ENCODE measurements around the gene DNM1L. TPM values are rescaled to one million over a fixed set of nuclear protein-coding genes. Genes with fewer than 3 reads are reported as not detected.

The DNM1L gene
- total and polyA plus RNA-seq, 9 of the 15 experiments (the other 6 are each of a cell fraction or from before 2014, with no cell fraction given): 24.1 to 82.8 (median 61.5) TPM

DNA sequence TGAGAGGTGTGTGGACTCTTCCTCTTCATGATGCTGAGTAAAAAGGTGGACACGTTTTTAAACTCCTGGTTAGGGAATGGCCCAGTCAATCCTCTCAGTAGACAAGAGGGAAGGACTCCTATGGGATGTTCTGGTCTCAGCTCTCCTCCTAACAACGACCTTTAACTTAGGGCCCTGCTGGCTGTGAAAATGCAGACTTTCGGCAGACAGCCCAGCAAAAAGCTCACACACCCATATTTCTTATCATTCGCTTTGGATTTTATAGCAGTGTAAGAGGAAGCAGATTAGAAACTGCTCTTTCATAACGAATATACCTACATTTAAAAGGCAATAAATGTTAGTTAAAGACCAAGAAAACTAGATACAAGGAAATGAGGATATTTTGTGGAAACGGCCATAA lies 94.6 kb downstream of the DNM1L start:
- no peak overlapping the region for H3K9ac ChIP-seq (ENCODE audit: insufficient read depth in 1 of 2, low read depth in 2 of 2, low read length in 2 of 2)
- no peak overlapping the region for H3K27ac ChIP-seq (ENCODE audit: extremely low read depth, low read depth, low read length)
- DNase-seq (ENCODE audit: extremely low read depth in 1 of 4, low spot score in 3 of 4) (no peak), ATAC-seq (no peak), FAIRE-seq (no peak)
- intact Hi-C loops (cut with micrococcal nuclease): no loop called here
- ChIA-PET POLR2A (interaction anchor here (0.6 to 1.2 kb wide), 2 partner anchors 10 to 149 kb away, joined by 3 read pairs; no protein-coding TSS in a partner anchor), CTCF (ENCODE audit: low intra/inter-chr PET ratio) (no interaction called here)
- 2% methylated on average over 6 of the region's 6 CpGs for WGBS (ENCODE audit: insufficient coverage, low coverage, missing lambda C conversion rate)
- H3K4me1 ChIP-seq (replicated peaks in 1 of 2; ENCODE audit: control insufficient read depth in 2 of 2, insufficient read depth in 2 of 2, low read length in 2 of 2): no peaks in the 10 kb centered on the region
- H3K27me3 ChIP-seq (ENCODE audit: control insufficient read depth in 2 of 2, insufficient read depth in 2 of 2, low read length in 2 of 2): peaks cover 2 to 7% of the 10 kb centered on the region in 2 experiments; a peak in 2 of 5 replicates
- H3K4me3 ChIP-seq: no peak overlapping the region
- BruUV-seq (replicated peaks): no TSS peak
- no peaks in the 10 kb centered on the region for H3K36me3 ChIP-seq (ENCODE audit: control insufficient read depth, insufficient read depth, low read length)
- no peak overlapping the region for H3K4me2 ChIP-seq (ENCODE audit: insufficient read depth, low read length)
- H2AFZ ChIP-seq (ENCODE audit: low read depth, low read length): no peak overlapping the region
- in situ Hi-C loops (cut with MboI): no loop called here
- no peaks in the 10 kb centered on the region for H3K79me2 ChIP-seq (ENCODE audit: control insufficient read depth, insufficient read depth, low read length)
- no peaks in the 10 kb centered on the region for H3K9me1 ChIP-seq (ENCODE audit: control insufficient read depth, insufficient read depth, low read length)
- H3K9me3 ChIP-seq (replicated peaks; ENCODE audit: control insufficient read depth, insufficient read depth, low read depth, low read length): no peaks in the 10 kb centered on the region
- H4K20me1 ChIP-seq (replicated peaks; ENCODE audit: control insufficient read depth, insufficient read depth, low read length): no peaks in the 10 kb centered on the region
- TF ChIP-seq CCAR2 (IDR thresholded peaks at IDR 0.05; ENCODE audit: low read depth, low read length) (no peak), FOXM1 (IDR thresholded peaks at IDR 0.05; ENCODE audit: low read depth) (no peak), FOXM1 (CRISPR knock-in tag; IDR thresholded peaks at IDR 0.05; ENCODE audit: low read depth) (no peak), TGIF2 (CRISPR knock-in tag; IDR thresholded peaks at IDR 0.05) (no peak), CTBP1 (IDR thresholded peaks at IDR 0.05; ENCODE audit: borderline replicate concordance) (no peak), IFI16 (CRISPR knock-in tag; IDR thresholded peaks at IDR 0.05) (no peak), TCF7 (IDR thresholded peaks at IDR 0.05; ENCODE audit: borderline replicate concordance) (no peak), XRCC3 (IDR thresholded peaks at IDR 0.05) (no peak), BCL6 (CRISPR knock-in tag; IDR thresholded peaks at IDR 0.05) (no peak), TAF15 (IDR thresholded peaks at IDR 0.05; ENCODE audit: low read depth, low read length) (no peak), MCM5 (IDR thresholded peaks at IDR 0.05; ENCODE audit: low read depth) (no peak), TEAD1 (CRISPR knock-in tag; IDR thresholded peaks at IDR 0.05) (no peak), GTF2A2 (tag; IDR thresholded peaks at IDR 0.05) (no peak), TARDBP (IDR thresholded peaks at IDR 0.05) (no peak), ETS2 (tag; IDR thresholded peaks at IDR 0.05; ENCODE audit: borderline replicate concordance, poor library complexity, severe bottlenecking) (no peak), ZNF408 (CRISPR knock-in tag; IDR thresholded peaks at IDR 0.05; ENCODE audit: low read depth) (no peak), ZNF668 (CRISPR knock-in tag; IDR thresholded peaks at IDR 0.05) (no peak)
- TF ChIP-seq, protein P1, sequence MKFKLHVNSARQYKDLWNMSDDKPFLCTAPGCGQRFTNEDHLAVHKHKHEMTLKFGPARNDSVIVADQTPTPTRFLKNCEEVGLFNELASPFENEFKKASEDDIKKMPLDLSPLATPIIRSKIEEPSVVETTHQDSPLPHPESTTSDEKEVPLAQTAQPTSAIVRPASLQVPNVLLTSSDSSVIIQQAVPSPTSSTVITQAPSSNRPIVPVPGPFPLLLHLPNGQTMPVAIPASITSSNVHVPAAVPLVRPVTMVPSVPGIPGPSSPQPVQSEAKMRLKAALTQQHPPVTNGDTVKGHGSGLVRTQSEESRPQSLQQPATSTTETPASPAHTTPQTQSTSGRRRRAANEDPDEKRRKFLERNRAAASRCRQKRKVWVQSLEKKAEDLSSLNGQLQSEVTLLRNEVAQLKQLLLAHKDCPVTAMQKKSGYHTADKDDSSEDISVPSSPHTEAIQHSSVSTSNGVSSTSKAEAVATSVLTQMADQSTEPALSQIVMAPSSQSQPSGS (CRISPR knock-in tag; IDR thresholded peaks at IDR 0.05): no peak
- TF ChIP-seq, protein P2, sequence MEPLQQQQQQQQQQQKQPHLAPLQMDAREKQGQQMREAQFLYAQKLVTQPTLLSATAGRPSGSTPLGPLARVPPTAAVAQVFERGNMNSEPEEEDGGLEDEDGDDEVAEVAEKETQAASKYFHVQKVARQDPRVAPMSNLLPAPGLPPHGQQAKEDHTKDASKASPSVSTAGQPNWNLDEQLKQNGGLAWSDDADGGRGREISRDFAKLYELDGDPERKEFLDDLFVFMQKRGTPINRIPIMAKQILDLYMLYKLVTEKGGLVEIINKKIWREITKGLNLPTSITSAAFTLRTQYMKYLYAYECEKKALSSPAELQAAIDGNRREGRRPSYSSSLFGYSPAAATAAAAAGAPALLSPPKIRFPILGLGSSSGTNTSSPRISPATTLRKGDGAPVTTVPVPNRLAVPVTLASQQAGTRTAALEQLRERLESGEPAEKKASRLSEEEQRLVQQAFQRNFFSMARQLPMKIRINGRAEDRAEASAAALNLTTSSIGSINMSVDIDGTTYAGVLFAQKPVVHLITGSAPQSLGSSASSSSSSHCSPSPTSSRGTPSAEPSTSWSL (CRISPR knock-in tag; IDR thresholded peaks at IDR 0.05; ENCODE audit: borderline replicate concordance): no peak
- TF ChIP-seq, protein P3, sequence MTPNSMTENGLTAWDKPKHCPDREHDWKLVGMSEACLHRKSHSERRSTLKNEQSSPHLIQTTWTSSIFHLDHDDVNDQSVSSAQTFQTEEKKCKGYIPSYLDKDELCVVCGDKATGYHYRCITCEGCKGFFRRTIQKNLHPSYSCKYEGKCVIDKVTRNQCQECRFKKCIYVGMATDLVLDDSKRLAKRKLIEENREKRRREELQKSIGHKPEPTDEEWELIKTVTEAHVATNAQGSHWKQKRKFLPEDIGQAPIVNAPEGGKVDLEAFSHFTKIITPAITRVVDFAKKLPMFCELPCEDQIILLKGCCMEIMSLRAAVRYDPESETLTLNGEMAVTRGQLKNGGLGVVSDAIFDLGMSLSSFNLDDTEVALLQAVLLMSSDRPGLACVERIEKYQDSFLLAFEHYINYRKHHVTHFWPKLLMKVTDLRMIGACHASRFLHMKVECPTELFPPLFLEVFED (CRISPR knock-in tag; conservative IDR thresholded peaks at IDR 0.05): no peak
